DMS53 (cell line): ENCODE results near the gene PAK4.
"Not testable (repeated sequence)": the region's sequence is repeated elsewhere in the genome, so short reads cannot be mapped to it uniquely, and the experiment has no call there.

Experiments
- DNase-seq: peaks from one replicate; lab custom pipeline; 2025; lab: John Stamatoyannopoulos, UW

The PAK4 gene

DNA sequence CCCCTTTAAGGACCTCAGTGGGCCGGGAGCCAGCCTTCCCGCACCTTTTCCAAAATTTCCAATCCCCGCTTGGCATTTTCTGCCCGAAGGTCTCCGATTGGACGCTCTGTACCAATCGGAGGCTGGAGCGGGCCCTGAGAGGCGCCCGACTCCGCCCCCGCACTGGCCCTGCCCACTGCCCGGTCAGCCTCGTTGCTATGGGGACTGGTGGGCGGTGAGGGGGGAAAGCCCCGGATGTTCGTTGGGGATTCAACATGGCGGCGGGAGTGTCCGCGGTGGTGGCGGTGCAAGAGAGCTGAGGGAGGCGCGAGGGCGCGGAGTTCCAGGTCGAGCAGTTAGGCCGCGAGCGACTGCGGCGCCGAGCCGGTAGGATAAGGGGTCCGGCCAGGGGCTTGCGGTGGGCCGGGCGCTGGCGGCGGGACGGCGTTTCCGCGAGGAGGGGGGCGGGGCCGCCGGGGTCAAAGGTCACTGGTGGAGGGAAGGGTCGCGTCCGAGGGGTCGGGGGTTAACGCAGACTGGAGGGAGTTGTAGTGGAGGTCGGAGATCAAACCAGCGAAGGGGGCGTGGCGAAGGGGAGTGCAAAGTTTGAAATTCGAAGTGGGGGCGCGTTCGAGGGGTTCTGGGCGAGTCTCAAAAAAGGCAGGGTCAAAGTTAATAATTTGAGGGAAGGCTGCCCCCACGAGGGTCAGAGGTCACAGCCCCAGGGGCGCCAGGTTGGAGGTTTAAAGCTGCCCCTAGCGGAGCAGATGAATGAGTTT is at the start of gene PAK4:
TSS of gene PAK4 (plus strand) at position 233 of the 758 bp plus-strand sequence. CDS start 43,768 bp downstream, outside the sequence.
- DNase-seq = peak; percentile 99

DNA sequence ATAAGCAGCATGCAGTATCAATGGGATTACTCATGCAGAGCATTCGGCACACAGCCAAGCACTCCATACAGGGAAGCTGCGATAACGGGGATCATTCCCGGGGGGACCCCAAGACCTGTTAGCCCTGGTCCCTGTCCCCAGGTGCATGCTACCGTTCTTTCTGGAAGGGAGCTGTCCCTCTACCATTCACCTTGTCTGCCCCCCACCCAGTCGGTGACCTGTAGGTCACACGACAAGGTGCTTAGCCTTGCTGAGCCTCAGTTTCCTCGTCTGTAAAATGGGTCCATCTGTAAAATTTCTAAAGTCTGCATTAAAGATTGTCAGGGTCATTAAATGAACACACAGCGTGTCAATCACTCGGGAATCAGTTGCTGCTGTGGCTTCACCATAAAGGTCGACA is 48.3 kb upstream of the PAK4 start:
- no peak for DNase-seq

DNA sequence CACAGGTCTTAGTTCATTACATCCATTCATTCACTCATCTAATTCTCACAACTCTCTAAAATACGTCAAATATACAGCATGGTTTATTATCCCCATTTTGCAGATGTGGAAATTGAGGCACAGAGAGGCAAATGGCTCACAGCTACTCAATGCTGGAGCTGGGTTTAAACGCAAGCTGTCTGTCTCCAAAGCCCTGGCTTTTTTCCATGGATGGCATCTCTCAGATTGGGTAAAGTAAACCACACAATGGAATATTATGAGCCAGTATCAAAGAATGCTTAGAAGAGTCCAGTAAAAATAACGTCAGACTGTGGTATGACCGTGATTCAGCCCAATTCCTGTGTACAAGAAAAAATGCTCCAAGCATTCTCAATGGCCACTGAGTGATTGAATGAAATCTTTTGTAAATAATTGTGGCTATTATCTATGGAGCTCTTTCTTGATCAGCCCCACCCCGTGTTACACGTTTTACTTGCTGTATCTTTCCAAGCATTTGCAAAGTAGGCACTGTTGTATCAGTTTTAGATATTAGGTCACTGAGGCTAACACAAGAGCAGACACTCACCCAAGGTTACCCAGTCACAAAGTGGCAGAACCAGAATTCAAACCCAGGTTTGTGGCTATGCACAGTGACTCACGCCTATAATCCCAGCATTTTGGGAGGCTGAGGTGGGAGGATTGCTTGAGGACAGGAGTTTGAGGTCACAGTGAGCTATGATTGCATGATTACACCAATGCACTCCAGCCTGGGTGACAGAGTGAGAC is 47.0 kb upstream of the PAK4 start:
- no peak for DNase-seq

DNA sequence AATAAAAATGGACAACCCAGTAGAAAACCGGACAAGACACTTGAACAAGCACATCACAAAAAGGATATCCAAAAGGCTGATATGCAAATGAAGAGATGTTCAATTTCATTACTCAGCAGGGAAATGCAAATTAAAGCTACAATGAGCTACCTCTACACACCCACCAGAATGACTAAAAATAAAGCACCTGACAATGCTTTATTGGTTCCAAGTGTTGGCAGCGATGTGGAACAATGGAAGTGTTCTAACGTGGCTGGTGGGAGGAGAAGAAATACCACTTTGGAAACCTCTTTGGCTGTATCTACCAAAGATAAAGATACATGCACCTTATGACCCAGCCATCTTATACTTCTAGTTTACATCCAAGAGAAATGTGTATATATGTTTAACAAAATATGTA is 45.2 kb upstream of the PAK4 start:
- no peak for DNase-seq

DNA sequence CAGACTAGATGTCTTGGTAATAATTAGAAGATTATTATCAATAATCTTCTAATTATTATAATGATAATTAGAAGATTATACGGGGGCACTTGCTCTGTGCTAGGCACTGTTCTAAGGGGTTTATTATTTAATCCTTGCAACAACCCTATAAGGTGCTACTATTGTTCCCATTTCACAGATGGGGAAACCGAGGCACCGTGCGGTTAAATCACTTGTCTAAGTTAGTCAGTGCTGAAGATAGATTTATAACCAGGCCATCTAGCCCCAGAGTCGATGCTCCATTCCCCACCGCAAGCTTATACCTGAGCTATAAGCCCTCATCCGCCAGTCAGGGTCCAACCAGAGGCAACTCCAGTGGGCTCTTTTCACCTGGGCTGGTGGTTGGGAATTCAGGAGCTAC is 43.4 kb upstream of the PAK4 start:
- DNase-seq = no peak

DNA sequence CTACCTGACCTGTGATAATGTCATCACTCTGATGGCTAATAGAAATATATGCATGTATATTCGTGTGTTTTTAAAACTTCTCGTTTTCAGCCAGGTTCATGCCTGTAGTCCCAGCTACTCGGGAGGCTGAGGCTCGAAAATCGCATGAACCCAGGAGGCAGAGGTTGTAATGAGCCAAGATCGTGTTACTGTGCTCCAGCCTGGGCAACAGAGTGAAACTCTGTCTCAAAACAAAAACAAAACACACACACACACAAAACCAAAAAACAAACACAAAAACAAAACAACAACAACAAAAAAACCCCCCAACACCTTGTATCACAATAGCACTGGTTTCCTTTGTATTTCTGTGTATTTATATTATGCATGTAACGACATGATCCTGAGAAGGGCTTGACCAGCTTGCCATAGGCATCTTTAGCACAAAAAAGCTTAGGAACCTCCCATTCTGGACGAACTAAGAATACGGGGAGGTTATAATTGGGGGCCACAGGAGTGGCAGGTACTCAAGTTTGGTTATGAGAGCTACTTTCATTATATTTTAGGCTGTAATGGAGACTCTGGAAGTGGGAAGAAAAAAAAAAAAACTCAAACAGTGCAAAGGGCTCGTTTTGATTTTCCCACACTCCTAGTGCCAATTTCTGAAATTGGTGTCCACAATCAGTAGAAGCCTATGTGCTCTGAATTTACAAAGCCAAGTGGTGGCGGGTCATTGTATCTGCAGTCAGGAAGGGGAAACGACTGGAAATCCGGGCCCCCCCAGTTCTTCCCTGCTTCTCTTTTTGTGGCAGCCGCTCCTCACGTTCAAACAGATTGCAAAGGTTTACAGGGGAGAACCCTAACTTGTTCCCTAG is 42.6 kb upstream of the PAK4 start:
- no peak for DNase-seq

DNA sequence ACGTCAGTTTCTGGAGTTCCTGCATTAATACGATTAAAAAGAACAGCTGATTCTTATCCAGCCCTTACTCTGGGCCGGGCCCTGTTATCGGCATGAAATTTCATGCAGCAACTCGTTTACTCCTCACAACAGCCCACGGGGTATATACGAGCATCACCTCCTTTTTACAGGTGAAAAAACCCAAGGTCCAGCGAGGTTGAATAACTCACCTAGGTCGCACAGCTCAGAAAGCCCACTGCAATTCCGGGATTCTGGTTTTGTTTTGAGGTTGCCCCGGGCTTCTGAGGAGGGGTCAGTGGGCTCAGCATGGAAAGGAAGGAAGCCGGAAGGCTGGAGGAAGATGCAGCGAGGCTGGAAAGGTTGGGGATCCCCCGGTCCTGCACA is 42.0 kb upstream of the PAK4 start:
- no peak for DNase-seq

DNA sequence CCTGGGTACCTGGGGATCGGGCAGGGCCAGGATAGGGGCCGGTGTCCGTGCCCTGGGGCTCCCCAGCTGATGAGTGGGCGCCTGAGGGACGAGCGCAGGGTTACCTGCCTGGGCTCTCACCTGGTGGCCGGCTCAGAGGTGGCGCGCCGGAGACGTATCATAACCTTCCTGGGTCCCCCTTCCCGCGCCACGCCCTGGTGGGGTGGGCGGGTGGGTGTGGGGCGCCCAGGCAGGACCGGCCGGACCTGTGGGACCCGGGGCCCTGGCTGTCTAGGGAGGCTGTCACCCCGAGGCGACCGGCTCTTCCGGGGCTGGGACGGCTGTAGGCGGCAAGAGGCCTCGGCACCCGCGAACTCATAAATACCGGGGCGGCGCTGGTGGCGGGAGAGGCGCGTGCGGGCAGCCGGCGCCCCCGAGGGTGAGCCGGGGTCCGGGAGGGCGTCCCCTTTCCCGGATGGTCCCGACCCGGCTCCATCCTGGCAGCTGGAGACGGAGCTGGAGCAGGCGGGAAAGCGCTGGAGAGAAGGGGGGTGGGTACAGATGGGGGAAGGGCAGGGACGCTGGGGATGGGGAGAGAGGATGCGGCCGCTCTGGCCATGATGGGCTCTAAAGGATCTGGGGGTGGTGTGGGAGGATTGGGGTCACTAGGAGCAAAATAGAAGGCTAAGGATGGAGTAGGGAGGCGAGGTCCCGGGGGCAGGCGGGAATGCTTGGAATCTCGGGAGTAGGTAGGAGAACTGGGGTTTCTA is 41.4 kb upstream of the PAK4 start, which contains the start of gene ACP7:
TSS of gene ACP7 (plus strand) at position 386 of the 749 bp plus-strand sequence. CDS start 902 bp downstream, outside the sequence.
- no peak for DNase-seq

DNA sequence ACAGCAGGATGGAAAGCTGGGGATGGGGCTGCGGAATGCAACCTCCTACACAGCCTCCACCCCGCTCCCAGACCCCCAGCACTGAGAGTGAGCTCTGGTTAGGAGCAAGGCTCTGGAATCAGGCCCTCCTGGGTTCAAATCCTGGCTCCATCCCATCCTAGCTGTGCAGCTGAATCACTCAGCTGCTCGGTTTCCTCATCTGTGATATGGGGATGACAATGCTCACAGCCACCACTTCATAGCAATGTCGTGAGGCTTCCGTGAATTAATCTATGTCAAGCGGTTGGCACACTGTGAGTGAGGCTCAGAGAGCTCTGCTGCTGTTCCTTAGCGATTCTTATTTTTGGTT is 40.9 kb upstream of the PAK4 start:
- no peak for DNase-seq

DNA sequence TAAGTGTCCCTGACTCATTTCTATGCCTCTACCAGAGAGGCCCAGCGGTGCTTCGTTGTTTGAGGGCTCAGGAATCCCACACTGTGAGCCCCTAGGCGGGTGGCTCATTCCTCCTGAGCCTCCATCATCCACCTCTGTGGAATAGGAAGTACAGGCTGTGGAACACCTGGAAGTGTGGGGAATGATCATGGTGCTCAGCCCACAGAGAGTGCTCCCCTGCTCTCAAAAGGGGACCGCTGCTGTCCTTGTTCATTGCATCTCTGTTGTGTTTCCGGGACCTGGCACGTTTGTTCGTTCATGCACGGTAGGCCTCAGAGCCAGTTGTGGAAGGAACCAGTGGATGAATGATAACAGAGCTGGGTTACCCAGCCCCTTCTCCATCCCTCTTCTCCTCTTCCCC is 40.2 kb upstream of the PAK4 start:
- no peak for DNase-seq

DNA sequence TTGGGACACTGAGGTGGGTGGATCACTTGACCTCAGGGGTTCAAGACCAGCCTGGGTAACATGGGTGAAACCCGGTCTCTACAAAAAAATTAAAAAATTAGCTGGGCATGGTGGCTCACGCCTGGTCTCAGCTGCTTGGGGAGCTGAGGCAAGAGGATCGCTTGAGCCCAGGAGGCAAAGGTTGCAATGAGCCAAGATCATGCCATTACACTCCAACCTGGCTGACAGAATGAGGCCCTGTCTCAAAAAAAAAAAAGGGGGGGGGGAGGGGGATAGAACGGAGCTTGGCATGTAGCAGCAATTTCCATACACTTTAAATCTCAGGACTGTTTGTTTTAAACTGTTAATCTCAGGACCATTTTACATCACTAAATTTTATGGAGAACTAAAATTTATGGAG is 39.2 kb upstream of the PAK4 start:
- DNase-seq = no peak

DNA sequence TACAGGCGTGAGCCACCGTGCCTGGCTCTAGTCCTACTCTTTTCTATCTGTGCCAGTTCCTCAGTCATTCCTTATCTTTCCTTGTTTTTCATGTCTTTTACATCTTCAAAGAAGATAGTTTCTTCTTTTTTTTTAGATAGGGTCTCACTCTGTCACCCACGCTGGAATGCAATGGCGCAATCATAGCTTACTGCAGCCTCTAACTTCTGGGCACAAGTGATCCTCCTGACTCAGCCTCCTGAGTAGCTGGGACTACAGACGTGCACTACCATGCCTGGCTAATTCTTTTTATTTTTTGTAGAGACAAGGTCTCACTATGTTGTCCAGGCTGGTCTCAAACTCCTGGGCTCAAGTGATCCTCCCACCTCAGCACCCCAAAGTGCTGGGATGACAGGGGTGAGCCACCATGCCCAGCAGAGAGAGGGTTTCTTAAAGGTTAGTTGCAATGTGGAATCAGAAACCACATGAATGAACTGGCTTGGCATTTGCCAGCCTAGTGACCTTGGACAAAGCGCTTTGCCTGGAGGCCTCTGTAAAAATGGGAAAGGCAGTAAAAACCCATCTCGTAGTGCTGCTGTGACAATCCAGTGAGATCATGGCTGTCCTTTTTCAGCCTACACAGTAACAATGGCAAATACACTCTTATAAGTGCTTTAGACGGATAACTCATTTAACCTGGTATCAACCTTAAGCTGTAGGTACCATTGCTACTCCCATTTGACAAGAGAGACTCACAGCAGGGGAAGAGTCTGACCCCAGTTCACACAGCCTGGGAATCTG is 37.5 kb upstream of the PAK4 start:
- no peak for DNase-seq

DNA sequence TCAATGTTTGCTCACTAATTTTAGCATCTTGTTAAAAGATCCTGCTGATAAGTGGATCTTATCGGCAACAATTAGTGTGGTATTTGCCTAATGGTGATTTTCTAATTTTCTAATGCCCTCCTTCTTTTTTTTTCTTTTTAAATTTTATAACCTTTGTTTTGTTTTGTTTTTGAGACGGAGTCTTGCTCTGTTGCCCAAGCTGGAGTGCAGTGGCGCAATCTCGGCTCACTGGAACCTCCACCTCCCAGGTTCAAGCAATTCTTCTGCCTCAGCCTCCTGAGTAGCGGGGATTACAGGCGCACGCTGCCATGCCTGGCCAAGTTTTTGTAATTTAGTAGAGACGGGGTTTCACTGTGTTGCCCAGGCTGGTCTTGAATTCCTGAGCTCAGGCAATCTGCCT is 35.6 kb upstream of the PAK4 start:
- DNase-seq = not testable (repeated sequence)

DNA sequence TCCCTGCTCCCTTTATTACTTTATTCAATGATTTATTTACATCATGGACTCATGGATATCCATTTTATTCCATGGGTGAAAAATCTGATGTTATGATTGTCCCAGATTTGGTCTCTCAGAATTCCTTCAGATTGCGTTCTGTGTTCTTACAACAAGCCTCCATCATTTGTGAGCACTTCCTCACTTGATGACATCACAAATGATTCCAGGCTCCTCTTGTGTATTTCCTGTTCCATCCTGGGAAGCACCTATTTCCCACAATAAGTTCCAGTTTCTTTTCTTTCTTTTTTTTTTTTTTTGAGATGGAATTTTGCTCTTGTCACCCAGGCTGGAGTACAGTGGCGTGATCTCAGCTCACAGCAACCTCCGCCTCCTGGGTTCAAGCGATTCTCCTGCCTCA is 34.7 kb upstream of the PAK4 start:
- DNase-seq = no peak

DNA sequence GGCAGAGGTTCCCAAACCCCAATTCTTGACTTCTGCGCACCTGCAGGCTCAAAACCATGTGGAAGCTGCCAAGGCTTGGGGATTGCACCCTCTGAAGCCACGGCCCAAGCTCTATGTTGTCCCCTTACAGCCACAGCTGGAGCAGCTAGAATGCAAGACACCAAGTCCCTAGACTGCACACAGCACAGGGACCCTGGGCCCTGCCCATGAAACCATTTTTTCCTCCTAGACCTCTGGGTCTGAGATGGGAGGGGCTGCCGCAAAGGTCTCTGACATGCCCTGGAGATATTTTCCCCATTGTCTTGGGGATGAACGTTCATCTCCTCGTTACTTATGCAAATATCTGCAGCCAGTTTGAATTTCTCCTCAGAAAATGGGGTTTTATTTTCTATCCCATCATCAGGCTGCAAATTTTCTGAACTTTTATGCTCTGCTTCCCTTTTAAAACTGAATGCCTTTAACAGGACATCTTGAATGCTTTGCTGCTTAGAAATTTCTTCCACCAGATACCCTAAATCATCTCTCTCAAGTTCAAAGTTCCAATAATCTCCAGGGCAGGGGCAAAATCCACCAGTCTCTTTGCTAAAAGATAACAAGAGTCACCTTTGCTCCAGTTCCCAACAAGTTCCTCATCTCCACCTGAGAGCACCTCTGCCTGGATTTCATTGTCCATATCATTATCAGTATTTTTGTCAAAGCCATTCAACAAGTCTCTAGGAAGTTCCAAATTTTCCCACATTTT is 29.6 kb upstream of the PAK4 start:
- DNase-seq = not testable (repeated sequence)

DNA sequence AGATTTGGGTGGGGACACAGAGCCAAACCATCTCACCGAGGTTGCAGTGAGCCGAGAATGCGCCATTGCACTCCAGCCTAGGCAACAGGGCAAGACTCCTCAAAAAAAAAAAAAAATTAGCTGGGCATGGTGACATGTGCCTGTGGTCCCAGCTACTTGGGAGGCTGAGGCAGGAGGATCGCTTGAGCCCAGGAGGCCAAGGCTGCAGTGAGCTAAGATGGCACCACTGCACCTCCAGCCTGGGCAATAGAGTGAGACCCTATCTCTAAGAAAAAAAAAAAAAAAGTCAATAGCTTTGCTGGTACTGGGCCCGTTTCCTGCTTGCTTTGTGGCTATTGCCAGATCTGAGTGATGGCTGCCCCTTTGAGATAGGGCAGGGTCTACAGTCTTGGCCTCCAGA is 28.3 kb upstream of the PAK4 start:
- DNase-seq = no peak

DNA sequence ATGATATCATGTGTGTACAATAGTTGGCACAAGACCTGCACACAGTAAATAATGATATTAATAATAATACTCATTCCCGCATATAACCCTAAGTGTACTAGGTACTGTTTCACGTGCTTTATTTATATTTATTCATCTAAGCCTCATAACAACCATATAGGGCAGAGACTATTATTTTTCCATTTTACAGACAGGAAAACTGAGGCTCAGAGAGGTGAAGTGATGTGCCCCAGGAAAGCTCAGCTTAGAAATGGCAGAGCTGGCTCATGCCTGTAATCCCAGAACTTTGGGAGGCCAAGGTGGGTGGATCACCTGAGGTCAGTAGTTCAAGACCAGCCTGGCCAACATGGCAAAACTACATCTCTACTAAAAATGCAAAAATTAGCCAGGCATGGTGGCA is 27.9 kb upstream of the PAK4 start:
- DNase-seq = no peak

DNA sequence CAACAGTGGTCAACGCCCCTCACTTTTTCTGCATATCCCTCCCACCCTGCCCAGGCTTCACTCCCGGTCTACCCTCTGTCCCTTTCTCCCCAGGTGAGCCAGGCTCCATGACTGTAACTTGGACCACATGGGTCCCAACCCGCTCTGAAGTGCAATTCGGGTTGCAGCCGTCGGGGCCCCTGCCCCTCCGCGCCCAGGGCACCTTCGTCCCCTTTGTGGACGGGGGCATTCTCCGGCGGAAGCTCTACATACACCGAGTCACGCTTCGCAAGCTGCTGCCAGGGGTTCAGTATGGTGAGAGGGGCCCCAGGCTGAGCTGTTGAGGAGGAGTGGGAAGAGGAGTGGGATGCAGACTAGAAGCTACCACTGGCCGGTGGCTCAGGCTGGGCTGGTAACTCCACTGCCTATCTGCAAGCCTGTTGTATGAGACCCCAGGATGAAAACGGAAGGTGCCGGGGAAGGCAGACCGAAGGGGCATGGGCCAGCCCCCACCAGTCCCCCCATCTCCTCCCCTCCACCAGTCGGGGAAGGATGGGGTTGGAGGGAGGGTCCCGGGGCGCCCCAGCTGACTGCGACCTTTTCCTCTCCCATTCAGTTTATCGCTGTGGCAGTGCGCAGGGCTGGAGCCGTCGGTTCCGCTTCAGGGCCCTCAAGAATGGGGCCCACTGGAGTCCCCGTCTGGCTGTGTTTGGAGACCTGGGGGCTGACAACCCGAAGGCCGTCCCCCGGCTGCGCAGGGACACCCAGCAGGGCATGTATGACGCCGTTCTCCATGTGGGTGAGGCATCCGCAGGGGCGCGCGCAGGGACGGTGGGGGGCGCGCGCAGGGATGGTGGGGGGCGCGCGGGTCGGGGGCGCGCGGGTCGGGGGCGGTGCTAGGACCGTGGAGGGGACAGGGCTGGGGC is 27.0 kb upstream of the PAK4 start:
- DNase-seq = no peak

DNA sequence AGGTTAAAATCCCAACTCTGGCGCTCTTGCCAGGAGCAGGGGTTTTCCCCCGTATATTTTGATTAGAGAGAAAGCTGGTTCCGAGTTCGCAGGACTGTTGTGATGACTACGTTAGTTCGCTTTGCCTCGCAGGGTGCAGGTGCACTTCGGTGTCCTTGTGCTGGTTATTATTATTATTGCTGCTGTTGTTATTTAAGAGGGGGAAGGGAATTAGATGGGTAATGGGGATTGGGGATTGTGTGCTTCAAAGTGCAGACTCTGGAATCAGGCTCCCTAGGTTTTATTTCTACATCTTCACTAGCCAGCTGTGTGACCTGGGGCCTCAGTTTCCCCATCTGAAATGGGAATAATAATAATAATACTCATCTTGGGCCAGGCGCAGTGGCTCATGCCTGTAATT is 26.2 kb upstream of the PAK4 start:
- no peak for DNase-seq
